Esophagus muscularis mucosa (tissue), 4 donors: Measurements from ENCODE around the gene LMNTD2. TPM values are rescaled to one million over a fixed set of nuclear protein-coding genes. Genes with fewer than 3 reads are reported as not detected.

Experiments used
- DNase-seq: peaks from one replicate; pipeline ENCODE4 v3.0.0-alpha.2; 2017; ENCODE audit errors: extremely low spot score
- H3K27ac ChIP-seq, 4 donors: fragments of 200-600 bp; sonication (generic); replicated peaks in 1 of 4; 1 replicate in 3 of 4; 2 replicates in 1 of 4; pipeline ENCODE4 v1.5.1; 2016 to 2019; ENCODE audit warnings: mild to moderate bottlenecking in 1 of 4
- H3K27me3 ChIP-seq, 4 donors: fragments of 200-600 bp; sonication (generic); one replicate each; pipeline versions ENCODE4 v1.5.1 to v1.6.0; 2016 to 2019
- H3K36me3 ChIP-seq, 4 donors: fragments of 200-600 bp; sonication (generic); one replicate each; pipeline ENCODE4 v1.5.1; 2016 to 2019
- H3K4me1 ChIP-seq, 4 donors: fragments of 200-600 bp; sonication (generic); one replicate each; pipeline ENCODE4 v1.5.1; 2016 to 2019
- H3K4me3 ChIP-seq, 4 donors: fragments of 200-600 bp; sonication (generic); 1 replicate in 2 of 4; 2 replicates in 2 of 4; pipeline ENCODE4 v1.5.1; 2016 to 2019; ENCODE audit warnings: mild to moderate bottlenecking in 4 of 4, moderate library complexity in 1 of 4
- H3K9me3 ChIP-seq, 4 donors: fragments of 200-600 bp; sonication (generic); 1 replicate in 3 of 4; 2 replicates in 1 of 4; pipeline ENCODE4 v1.5.1; 2016 to 2019
- CTCF ChIP-seq, 3 experiments: fragments of 200-600 bp in 2 of 3; fragments of 450-650 bp in 1 of 3; sonication (generic) in 2 of 3; IDR thresholded peaks; one replicate each; pipeline ENCODE4 v1.5.1; 2017 to 2019; ENCODE audit warnings: antibody characterized with exemption in 3 of 3, mild to moderate bottlenecking in 2 of 3, moderate library complexity in 1 of 3
- EP300 ChIP-seq: sonication (generic); formaldehyde crosslinking; IDR thresholded peaks from one replicate; pipeline ENCODE4 v1.6.1; 2017; ENCODE audit warnings: antibody characterized with exemption
- POLR2A ChIP-seq: fragments of 450-650 bp; IDR thresholded peaks from one replicate; pipeline ENCODE4 v1.6.1; 2017; ENCODE audit warnings: antibody characterized with exemption, moderate library complexity, mild to moderate bottlenecking, low read depth
- POLR2AphosphoS5 ChIP-seq, 2 donors: sonication (generic); formaldehyde crosslinking; IDR thresholded peaks; one replicate each; pipeline ENCODE4 v1.6.1; 2017; ENCODE audit warnings: antibody characterized with exemption in 2 of 2
- WGBS: methylation state at CpG from one replicate; pipeline ENCODE4 v1.1.5; 2018; 5-methylcytosine and 5-hydroxymethylcytosine counted together
- intact Hi-C: fragments of 100-400 bp; cut with DNase I; formaldehyde crosslinking; loops from one replicate; pipeline ENCODE4 v1.15.1; 2023
- total RNA-seq, 4 donors: library from RNA; depleted of rRNA; stranded (reverse); fragments of >200 nt; gene quantifications; one replicate each; pipeline versions ENCODE4 v1.1.0 to v1.2.1, GENCODE V29; 2016

Gene LMNTD2
- total RNA-seq, 4 donors from 2014 or later, result 0.52 to 3.1 (median 1.7) TPM

DNA sequence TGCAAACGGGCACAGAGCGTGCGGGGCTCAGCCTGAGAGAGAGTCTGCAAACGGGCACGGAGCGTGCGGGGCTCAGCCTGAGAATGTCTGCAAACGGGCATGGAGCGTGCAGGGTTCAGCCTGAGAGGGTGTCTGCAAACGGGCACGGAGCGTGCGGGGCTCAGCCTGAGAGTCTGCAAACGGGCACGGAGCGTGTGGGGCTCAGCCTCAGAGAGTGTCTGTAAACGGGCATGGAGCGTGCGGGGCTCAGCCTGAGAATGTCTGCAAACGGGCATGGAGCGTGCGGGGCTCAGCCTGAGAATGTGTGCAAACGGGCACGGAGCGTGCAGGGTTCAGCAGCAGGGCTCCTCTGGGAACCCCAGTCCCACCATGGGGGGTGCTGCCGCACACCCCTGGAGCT, 29.3 kb upstream of the LMNTD2 start:
- Histone ChIP-seq H3K4me1 (no peaks in the 10 kb centered on the region), H3K27me3 (no peaks in the 10 kb centered on the region), H3K36me3 (peaks cover 58 to 94% (median 88%) of the 10 kb centered on the region in 4 donors), H3K9me3 (no peaks in the 10 kb centered on the region), H3K4me3 (no peak overlapping the region), H3K27ac (no peak overlapping the region)
- no peak for TF ChIP-seq EP300
- TF ChIP-seq CTCF (IDR thresholded peaks at IDR 0.05), result no peak
- TF ChIP-seq POLR2A, result no peak
- no peak for TF ChIP-seq POLR2AphosphoS5 (IDR thresholded peaks at IDR 0.05)
- no peak for DNase-seq
- 94% methylated on average over 26 of the region's 26 CpGs for WGBS
- intact Hi-C loops, result no loop called here

DNA sequence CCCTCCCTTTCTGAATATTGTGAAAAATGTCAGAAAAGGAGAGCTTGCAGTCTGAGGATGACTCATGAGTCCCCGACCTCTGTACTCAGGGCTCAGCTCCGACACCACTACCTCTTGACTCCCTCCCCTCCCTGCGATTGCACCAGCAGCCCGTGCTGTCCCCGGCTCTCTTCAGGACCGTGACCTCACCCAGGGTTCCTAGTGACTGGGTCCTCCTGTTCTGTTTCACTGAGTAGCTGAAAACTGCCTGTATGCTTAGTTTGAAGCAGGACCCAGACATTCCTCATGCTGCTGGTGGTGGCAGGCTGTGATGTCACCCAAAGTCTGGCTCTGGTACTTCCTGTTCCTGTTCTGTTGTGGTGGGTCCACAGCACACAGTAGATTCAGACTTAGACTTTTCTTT, 27.4 kb upstream of the LMNTD2 start:
- TF ChIP-seq POLR2AphosphoS5 (IDR thresholded peaks at IDR 0.05) (no peak), CTCF (IDR thresholded peaks at IDR 0.05) (no peak), EP300 (no peak)
- Histone ChIP-seq H3K9me3 (no peaks in the 10 kb centered on the region), H3K27ac (no peak overlapping the region), H3K36me3 (peaks cover 59 to 94% (median 86%) of the 10 kb centered on the region in 4 donors), H3K27me3 (no peaks in the 10 kb centered on the region), H3K4me1 (peaks cover 0 to 3% (median 0%) of the 10 kb centered on the region in 4 donors), H3K4me3 (no peak overlapping the region)
- WGBS, result 59% methylated on average over 6 of the region's 6 CpGs
- intact Hi-C loops, result no loop called here
- DNase-seq, result no peak

DNA sequence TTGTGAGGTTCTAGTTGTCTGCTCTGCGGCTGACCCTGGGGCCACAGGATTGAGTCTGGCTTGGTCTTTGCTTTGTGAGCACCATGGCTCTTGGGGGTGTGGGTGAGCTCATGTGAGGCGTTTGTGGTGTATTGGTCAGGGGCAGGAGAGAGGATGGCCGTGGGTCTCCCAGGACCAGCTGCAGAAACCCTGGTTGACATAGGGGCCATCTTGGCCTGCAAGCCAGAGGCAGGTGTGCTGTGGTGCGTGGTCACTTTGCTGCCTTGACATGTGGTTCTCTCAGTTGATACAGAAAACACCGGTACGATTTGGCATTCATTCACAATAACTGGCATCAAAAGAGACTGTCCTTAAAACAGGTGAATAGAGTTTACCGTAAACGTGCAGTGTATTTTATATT, 27.0 kb upstream of the LMNTD2 start:
- 83% methylated on average over 8 of the region's 8 CpGs for WGBS
- Histone ChIP-seq H3K9me3 (no peaks in the 10 kb centered on the region), H3K27ac (no peak overlapping the region), H3K4me3 (no peak overlapping the region), H3K4me1 (peaks cover 0 to 3% (median 0%) of the 10 kb centered on the region in 4 donors), H3K36me3 (peaks cover 59 to 94% (median 86%) of the 10 kb centered on the region in 4 donors), H3K27me3 (no peaks in the 10 kb centered on the region)
- TF ChIP-seq CTCF (IDR thresholded peaks at IDR 0.05) (no peak), POLR2A (no peak), EP300 (no peak), POLR2AphosphoS5 (IDR thresholded peaks at IDR 0.05) (no peak)
- DNase-seq, result no peak
- intact Hi-C loops, result no loop called here

DNA sequence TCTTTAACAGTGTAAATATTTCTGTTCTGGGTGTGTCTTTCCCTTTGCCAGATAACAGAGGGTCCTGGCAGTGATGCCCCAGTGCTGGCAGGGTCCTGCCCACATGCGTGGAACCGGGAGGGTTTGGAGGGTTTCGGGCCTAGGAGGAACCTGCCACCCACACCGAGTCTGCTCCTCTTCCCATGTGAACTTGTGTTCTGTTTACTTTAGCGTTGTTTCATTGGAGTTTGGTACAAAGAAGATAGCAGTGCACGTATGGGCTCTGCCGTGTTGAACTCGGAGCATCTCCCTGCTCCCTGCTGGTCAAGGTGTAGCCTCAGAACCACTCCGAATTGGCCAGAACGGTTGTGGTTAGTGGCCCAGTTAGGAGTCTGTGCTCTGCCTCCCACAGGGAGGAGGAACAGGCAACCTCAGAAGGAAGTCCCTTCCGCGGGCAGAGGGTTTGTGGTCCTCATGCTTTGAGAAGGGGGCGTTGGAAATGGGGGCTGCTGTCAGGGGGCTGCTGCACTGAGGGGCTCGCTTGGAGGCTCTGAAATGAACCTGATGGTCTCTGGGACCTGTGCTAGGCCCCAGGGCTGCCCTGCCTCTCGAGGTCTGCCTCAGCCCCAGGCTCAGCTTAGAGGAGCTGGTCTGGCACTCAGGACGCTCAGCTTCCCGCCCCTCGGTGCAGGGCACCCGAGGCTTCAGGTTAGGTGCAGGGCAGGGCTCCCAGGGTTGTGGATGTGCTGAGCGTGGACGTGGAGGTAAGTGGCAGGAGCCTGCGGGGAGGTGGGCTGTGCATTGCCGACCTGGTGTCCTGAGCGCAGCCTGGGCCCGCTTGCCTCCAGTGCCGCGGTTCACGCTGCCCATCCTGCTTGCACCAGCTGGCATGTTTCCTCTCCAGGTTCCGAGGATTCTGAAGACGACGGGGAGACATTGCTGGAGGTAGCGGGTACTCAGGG, 26.1 kb upstream of the LMNTD2 start:
- TF ChIP-seq EP300 (no peak), POLR2AphosphoS5 (IDR thresholded peaks at IDR 0.05) (no peak), CTCF (IDR thresholded peaks at IDR 0.05) (no peak), POLR2A (no peak)
- H3K9me3 ChIP-seq, result no peaks in the 10 kb centered on the region
- no peak overlapping the region for H3K4me3 ChIP-seq
- intact Hi-C loops, result no loop called here
- 90% methylated on average over 31 of the region's 32 CpGs for WGBS
- peaks cover 62 to 94% (median 88%) of the 10 kb centered on the region in 4 donors for H3K36me3 ChIP-seq
- no peak overlapping the region for H3K27ac ChIP-seq
- DNase-seq, result no peak
- peaks cover 0 to 4% (median 2%) of the 10 kb centered on the region in 4 donors for H3K4me1 ChIP-seq
- H3K27me3 ChIP-seq, result no peaks in the 10 kb centered on the region
